AG10803 (cell line): ENCODE data around the gene B3GNT5.

Experiments
- DNase-seq: peaks from one replicate; pipeline ENCODE4 v3.0.0; 2010; ENCODE audit warnings: low read depth
- H3K4me3 ChIP-seq: 2 replicates; pipeline ENCODE4 v1.5.1; 2011; ENCODE audit warnings: mild to moderate bottlenecking, low read length, control low read depth
- TF ChIP-seq, protein P1 (sequence below): conservative IDR thresholded peaks from 2 replicates; pipeline ENCODE4 v1.5.1; 2011; ENCODE audit warnings: mild to moderate bottlenecking, low read length, control low read depth, inconsistent platforms

B3GNT5 gene

DNA sequence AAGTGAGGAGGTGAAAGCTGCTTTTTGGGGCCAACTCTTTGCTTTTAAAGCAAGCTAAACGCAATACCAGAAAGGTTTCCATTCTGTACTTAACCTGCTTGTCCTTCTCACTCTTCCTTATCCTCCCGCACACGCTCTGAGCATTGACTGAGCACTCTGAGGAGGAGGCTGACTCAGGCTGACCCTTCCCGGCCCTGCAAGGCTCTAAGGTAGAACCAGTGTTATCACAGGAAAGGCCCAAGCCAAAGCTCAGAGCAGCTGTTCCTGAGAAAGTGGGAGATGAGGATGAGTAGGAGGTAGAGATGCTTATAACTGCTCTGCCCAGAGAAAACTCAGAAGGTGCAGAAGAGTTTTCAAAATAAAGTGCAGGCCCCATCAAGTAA is 2.3 kb downstream of the B3GNT5 start:
- TF ChIP-seq, protein P1, sequence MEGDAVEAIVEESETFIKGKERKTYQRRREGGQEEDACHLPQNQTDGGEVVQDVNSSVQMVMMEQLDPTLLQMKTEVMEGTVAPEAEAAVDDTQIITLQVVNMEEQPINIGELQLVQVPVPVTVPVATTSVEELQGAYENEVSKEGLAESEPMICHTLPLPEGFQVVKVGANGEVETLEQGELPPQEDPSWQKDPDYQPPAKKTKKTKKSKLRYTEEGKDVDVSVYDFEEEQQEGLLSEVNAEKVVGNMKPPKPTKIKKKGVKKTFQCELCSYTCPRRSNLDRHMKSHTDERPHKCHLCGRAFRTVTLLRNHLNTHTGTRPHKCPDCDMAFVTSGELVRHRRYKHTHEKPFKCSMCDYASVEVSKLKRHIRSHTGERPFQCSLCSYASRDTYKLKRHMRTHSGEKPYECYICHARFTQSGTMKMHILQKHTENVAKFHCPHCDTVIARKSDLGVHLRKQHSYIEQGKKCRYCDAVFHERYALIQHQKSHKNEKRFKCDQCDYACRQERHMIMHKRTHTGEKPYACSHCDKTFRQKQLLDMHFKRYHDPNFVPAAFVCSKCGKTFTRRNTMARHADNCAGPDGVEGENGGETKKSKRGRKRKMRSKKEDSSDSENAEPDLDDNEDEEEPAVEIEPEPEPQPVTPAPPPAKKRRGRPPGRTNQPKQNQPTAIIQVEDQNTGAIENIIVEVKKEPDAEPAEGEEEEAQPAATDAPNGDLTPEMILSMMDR, result no peak
- no peak for DNase-seq
- no peak overlapping the region for H3K4me3 ChIP-seq

DNA sequence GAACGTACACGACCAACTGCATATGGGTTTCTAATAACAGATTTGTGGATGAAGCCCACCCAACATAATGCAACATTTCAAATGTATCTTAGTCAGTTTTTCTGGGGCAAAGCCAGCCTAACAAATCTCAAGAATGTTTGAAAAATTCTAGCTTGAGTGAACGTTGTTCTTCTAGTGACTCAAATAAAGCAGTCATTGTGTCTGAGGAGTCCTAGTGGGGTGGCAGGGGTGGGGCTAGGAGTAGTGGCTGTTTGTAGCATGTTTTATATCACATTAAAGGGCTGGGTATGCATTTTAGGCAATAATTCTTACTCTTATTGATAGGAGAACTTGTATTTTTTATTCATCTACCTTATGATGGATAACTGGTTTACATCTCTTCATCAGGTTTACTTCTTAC is 6.0 kb downstream of the B3GNT5 start:
- TF ChIP-seq, protein P1, result no peak
- no peak for DNase-seq
- H3K4me3 ChIP-seq, result no peak overlapping the region

DNA sequence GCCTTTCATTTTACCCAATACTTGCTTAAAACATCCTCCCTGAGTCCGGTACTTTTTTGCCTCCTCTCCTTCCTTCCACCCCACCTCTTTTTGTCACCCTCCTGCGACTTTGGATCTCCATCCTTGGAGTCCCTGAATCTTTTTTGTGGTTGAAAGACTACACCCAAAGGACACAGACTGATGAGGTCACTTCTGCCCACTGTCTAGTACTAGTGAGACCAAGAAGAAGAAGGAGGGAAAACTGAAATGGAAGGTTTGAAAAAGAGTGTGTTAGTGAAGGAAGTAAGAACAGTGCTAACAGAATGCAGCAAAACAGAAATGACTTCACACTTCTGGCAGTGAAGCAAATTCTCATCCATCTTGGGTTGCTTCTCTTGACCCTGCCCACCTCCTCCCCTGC is 6.6 kb downstream of the B3GNT5 start:
- DNase-seq, result no peak
- TF ChIP-seq, protein P1, result no peak
- no peak overlapping the region for H3K4me3 ChIP-seq

DNA sequence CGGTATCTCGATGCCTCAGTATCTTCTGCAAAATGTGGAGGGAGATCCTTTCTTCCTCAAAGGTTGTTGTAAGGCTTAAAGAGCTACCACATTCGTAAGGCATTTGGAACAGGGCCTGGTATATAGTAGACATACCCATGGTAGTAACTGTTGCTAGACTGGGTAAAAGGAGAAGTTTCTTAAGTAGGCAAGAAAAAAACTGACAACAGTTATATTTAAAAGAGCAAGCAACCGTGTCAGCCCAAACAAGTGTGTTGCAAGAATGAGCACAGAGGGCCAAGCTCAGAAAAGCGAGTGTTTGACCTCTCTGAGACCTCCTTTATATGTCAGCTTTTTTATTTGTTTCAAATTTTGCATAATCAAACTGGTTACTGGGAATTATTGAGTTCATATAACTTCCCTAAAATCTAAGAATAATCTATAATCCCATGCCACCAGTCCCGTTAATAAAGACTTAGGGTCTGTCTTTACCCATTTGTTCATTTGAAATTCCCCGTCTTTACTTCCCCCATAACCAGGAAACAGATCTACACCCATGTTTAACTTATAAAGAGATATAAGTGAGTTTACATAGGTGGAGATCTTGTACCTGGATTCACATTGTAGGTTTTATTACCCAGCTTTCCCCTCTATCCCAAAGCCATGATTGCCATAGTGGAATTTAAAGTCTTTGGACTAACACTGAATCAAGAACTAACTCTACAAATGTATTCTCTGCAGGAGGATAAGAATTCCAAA is 7.3 kb downstream of the B3GNT5 start:
- H3K4me3 ChIP-seq, result no peak overlapping the region
- TF ChIP-seq, protein P1, result no peak
- no peak for DNase-seq

DNA sequence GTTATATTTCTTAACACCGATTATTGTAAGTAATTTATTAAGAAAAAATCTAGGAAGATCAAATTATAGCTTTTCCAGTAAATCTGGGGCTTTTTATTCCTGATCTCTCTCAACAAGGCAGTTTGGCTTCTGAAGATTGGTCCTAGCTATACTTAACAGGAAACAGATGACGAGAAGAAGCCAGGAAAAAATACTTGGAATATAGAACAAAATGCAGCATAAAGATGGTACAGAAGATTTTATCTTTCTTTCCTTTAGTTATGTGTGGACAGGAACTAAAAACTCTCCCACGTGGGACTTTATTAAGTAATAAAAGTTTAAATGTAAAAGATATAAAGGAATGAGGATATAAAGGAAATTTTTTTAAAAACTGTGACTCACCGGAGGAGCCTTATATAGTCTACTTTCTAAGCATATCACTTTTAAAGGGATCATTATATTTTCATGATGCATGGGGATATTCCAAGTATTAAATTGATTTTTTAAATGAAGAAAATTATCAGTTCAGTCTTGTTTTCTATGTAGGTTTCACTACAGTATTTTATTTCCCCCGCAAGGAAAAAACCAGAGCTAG is 8.2 kb downstream of the B3GNT5 start:
- no peak for DNase-seq
- TF ChIP-seq, protein P1, result no peak
- H3K4me3 ChIP-seq, result no peak overlapping the region

DNA sequence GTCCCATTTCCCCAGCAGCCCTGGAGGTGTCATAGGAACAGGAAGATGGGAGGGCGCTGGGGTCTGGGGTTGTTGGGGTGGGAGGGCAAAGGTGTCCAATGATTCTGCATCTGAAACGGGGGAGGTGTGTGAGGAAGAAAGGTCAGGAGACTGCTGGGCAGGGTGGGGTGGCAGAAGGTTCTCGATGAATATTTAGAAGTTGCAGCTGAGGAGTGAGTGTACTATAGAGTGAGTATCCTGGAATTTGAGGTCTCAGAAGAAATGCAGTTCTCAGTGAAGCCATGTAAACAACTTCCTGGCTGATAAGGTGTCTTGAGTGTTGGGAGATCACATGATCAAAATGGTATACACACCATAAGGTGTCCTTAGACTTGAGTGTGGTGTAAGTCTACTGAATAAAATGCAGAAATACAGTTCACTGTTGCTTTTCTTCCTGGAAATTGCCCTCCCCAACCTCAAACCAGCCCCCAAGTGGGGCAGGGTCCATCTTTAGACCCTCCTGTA is 9.9 kb downstream of the B3GNT5 start:
- H3K4me3 ChIP-seq, result no peak overlapping the region
- TF ChIP-seq, protein P1, result no peak
- DNase-seq, result no peak

DNA sequence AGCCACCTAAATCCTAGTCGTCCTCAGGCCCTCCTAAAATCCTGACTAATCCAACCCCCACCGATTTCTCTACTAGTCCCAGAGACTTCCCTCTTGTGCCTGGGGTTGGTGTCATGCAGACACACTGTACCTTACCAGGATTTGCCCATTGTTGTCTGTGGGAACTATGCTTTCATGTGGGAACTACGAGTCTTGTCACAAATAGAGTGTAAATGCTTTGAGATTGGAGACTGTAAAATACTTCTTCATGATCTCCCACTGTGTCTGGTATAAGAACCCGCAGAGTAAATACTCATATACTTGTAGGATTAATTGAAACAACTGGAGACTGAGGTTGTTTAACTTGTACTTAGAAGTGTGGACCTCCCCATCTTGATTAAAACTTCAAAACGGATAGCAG is 11.2 kb downstream of the B3GNT5 start:
- no peak for DNase-seq
- TF ChIP-seq, protein P1, result no peak
- H3K4me3 ChIP-seq, result no peak overlapping the region
